IPS-11a (cell line): ENCODE results near the gene PPP1R3D.
"Not testable (repeated sequence)": the region's sequence is repeated elsewhere in the genome, so short reads cannot be mapped to it uniquely, and the experiment has no call there.

Experiments
- H3K4me3 ChIP-seq: one replicate; pipeline ENCODE4 v1.5.1; 2013; ENCODE audit warnings: low read depth, low read length, control low read depth

PPP1R3D gene

DNA sequence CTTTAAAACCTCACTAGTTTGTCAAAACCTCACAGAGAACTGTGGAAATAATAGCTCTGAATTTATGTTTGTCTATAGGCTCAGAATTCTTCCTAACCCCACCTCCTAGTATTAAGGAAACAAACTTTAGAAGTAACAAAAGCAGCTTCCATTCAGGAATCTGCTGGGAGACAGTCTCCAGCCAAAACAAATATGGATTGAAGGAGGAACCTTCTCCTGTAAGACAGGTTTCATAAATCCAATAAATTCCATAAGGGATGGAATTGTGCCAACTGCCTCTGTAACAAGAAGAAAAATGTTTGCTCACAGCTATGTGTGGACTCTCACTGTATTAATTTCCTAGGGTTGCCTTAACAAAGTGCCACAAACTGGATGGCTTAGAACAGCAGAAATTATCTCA lies 14.2 kb downstream of the PPP1R3D start:
- no peak overlapping the region for H3K4me3 ChIP-seq

DNA sequence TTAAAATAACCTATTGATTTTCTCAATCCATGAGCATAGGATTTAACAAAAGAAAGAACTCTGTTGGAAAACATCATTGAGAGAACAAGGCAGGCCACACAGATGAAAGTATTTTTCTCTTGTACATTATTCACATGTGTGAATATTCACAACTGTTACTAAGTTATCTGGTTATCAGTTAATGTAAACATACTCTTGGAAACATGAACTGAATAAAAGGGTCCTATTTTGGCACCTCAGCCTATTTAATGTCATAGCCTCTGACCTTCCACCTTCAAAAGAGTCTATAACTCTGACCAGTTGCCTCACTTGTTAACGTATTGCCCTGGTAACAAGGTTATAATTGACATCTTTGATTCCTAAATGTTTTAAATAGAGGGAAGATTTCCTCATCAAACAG lies 14.7 kb downstream of the PPP1R3D start:
- H3K4me3 ChIP-seq = no peak overlapping the region

DNA sequence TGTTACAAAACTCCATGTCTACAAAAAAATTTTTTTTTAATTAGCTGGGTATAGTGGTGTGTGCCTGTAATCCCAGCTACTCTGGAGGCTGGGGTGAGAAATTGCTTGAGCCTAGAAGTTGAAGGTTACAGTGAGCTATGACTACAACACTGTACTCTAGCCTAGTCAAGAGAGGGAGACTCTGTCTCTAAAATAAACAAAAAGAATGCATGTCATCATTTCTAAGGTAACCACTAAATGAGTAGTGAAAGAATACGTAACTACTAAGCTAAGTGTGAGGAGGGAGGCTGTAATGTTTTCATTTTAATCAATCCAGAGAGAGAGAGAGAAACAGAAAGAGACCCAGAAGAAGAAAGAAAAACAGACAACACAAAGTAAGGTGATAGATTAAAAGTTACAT lies 16.6 kb downstream of the PPP1R3D start:
- no peak overlapping the region for H3K4me3 ChIP-seq

DNA sequence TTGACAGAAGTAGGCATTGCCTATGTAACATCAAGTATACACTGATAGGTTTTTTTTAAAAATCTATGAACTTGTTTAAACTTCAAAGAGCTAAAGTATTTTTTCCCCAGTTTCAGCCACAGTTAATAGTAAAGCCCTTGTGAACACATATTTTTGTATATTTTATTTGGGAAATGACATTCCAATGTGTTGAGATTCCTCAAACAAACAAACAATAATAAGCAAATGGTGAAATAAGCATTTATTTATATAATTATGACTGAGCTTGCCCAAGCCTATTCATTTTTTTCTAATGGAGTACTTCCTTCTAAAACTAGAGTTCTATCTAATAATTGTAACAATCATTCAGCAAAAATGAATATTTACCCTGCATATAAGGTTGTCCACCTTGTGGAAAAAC lies 19.2 kb downstream of the PPP1R3D start:
- H3K4me3 ChIP-seq = no peak overlapping the region

DNA sequence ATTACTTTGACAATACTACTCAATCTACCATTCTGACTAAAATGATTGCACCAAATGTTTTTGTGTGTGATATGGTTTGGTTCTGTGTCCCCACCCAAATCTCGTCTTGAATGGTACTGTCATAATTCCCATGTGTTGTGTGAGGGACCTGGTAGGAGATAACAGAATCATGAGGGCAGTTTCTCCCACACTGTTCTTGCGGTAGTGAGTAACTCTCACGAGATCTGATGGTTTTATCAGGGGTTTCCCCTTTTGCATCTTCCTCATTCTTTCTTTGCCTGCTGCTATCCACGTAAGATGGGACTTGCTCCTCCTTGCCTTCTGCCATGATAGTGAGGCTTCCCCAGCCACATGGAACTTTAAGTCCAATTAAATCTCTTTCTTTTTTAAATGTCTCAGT lies 27.5 kb downstream of the PPP1R3D start:
- H3K4me3 ChIP-seq = no peak overlapping the region

DNA sequence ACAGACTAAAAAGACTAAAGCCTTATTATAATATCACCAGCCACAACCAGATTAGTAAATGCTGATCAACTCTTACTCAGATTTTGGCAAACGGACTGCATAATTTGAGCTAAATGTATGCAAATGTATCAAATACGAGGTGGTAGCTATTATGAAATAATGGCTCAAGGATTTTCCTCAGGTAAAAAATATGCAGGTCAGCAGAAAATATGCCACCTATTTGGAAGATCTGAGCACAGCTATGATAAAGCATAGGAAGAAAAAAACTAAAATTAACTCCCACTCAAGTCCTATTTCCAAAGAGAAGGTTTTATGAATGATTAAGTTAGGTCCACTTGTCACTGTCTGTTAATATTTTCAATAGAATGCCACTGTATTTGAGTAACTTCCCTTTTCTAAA lies 29.1 kb downstream of the PPP1R3D start:
- H3K4me3 ChIP-seq = no peak overlapping the region

DNA sequence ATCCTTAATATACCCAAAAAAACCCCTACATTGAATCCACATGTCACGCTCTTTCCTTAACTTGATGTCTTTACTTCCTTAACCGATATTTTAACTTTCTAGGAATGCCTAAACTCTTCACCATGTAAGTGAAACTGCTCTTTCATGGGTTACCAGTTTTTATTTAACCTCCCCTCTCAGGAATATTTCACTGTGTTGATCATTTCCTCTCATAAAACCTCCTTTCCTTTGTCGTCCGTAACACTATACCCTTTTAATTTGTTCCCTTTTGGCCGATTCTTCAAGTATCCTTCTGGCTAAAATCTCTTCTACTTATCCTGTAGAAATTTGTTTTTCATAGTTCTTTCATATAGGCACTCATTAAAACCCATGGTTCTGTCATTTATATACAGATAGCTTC lies 31.2 kb downstream of the PPP1R3D start:
- H3K4me3 ChIP-seq = no peak overlapping the region

DNA sequence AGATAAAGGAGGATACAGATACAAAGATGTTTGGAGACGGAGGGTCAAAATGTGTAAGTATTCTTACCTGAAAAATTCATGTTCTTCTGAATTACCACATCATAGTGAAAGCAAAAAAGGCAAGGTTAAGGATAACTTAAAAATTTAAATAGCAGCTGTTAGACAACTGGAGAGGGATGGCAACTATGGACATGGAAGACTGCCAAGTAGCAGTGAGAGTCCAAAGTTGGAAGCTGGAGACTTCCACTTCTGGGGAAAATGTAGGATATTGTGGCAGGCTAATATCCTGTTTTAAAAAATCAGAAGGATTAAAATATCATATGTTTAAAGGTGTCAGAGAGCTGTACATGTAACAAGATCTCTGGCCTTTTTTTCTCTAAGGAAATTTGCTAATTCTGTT lies 36.5 kb downstream of the PPP1R3D start:
- no peak overlapping the region for H3K4me3 ChIP-seq

DNA sequence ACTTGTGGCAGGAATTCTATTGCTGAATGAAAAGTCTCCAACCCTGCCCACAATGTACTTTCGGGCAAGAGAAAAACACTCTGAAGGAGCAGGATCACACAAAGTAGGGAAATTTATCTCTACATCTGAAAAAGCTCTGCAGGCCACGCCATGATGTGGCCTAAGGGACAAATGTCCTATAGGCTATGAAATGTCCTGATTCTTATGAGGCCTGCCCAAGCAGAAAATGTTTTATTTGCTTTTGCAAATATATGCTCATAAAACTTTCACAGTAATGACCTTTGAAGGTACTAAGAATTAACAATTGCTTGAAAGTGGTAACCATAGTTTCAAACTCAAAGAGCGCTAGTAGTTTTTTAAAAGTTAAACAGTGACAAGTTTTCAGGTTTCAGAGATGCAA lies 37.6 kb downstream of the PPP1R3D start:
- H3K4me3 ChIP-seq = no peak overlapping the region

DNA sequence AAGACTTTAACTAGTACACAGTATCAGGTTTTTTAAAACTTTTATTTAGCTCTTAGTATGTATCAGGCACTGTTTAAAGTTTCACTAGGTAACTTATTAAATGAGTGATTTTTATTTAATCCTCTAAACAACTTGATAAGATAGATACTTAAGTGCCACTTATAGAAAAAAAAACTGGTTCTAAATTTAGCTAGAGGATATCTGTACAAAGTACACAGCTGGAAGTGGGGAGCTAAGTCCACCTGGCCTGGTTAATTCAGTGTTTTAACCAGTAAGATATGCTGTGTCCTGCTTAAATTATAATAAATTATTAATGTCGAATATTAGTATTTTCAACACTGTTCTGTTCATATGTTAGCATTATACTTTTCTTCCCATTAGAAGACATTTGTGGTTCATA lies 44.2 kb downstream of the PPP1R3D start:
- no peak overlapping the region for H3K4me3 ChIP-seq

DNA sequence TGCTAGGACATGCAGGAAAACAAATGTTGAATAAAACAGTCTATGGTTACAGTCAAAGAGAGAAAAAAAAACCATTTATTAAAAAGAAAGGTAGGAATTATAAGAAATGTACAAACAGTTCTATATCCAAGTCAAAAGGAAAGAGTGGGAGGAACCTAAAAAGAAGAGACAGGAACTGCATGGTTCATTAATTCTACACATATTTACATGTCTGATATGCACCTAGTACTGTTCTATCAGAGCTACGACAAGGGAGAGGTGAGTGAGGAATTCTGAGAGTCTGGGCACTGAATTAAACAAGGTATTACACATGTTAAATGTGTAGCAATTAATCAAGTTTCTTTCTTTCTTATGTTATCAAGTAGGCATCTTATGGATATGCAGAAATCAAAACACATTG lies 48.5 kb downstream of the PPP1R3D start:
- no peak overlapping the region for H3K4me3 ChIP-seq

DNA sequence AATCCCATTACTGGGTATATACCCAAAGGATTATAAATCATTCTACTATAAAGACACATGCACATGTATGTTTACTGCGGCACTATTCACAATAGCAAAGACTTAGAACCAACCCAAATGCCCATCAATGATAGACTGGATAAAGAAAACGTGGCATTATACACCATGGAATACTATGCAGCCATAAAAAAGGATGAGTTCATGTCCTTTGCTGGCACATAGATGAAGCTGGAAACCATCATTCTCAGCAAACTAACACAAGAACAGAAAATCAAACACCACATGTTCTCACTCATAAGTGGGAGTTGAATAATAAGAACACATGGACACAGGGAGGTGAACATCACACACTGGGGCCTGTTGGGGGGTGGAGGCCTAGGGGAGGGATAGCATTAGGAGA lies 50.1 kb downstream of the PPP1R3D start:
- not testable (repeated sequence) for H3K4me3 ChIP-seq

DNA sequence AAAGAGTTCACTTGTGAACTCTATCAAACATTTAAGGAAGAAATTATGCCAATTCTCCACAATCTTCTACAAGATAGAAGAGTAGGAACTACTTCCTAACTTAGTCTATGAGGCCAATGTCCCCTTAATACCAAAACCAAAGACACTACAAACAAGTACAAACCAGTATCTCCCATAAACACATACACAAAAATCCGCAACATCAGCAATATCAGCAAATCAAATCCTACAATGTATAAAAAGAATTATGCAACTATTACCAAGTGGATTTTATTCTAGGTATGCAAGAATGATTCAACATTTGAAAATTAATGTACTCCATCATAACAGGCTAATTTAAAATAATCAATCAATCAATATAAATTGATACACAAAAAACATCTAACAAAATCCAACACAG lies 52.1 kb downstream of the PPP1R3D start:
- H3K4me3 ChIP-seq = no peak overlapping the region
